DOHH2 (cell line): ENCODE measurements around the gene KCNJ14.

Experiments
- H3F3A ChIP-seq: fragments of 200-600 bp; sonication (generic), shearing (Covaris generic); 2 replicates; pipeline ENCODE4 v1.6.0; 2016; ENCODE audit warnings: antibody characterized with exemption, mild to moderate bottlenecking; ENCODE audit not compliant: control insufficient read depth, insufficient read depth
- H3K27ac ChIP-seq: fragments of 200-600 bp; sonication (generic); 2 replicates; pipeline ENCODE4 v1.5.1; 2014; ENCODE audit warnings: low read depth, mild to moderate bottlenecking, low read length, moderate library complexity
- H3K27me3 ChIP-seq: fragments of 200-600 bp; sonication (generic); 2 replicates; pipeline ENCODE4 v1.6.1; 2014; ENCODE audit warnings: mild to moderate bottlenecking, low read length, mixed read lengths; ENCODE audit not compliant: control insufficient read depth
- H3K36me3 ChIP-seq: fragments of 200-600 bp; sonication (generic); 2 replicates; pipeline ENCODE4 v1.6.1; 2014; ENCODE audit warnings: mild to moderate bottlenecking, low read length, moderate library complexity, mixed read lengths; ENCODE audit not compliant: control insufficient read depth
- H3K4me1 ChIP-seq: fragments of 200-600 bp; sonication (generic); 2 replicates; pipeline ENCODE4 v1.6.1; 2014; ENCODE audit warnings: mild to moderate bottlenecking, low read length, mixed read lengths; ENCODE audit not compliant: control insufficient read depth
- H3K4me2 ChIP-seq: fragments of 200-600 bp; sonication (generic); 2 replicates; pipeline ENCODE4 v1.6.0; 2014; ENCODE audit warnings: mild to moderate bottlenecking, low read length, moderate library complexity
- H3K4me3 ChIP-seq: fragments of 200-600 bp; sonication (generic); 2 replicates; pipeline ENCODE4 v1.5.1; 2014; ENCODE audit warnings: mild to moderate bottlenecking, low read length, mixed read lengths
- H3K79me2 ChIP-seq: fragments of 200-600 bp; sonication (generic); 2 replicates; pipeline ENCODE4 v1.6.1; 2014; ENCODE audit warnings: mild to moderate bottlenecking, low read length, mixed read lengths; ENCODE audit not compliant: control insufficient read depth
- H3K9me2 ChIP-seq: fragments of 200-600 bp; sonication (generic); replicated peaks from 2 replicates; pipeline ENCODE4 v1.6.1; 2014; ENCODE audit warnings: mild to moderate bottlenecking, low read length, mixed read lengths; ENCODE audit not compliant: control insufficient read depth
- H3K9me3 ChIP-seq: fragments of 200-600 bp; sonication (generic); 2 replicates; pipeline ENCODE4 v1.6.1; 2014; ENCODE audit warnings: antibody characterized with exemption, low read length, mixed read lengths; ENCODE audit not compliant: control insufficient read depth, insufficient read depth
- H4K20me1 ChIP-seq: fragments of 200-600 bp; sonication (generic); 2 replicates; pipeline ENCODE4 v1.6.0; 2014; ENCODE audit warnings: low read depth, mild to moderate bottlenecking, antibody characterized with exemption, low read length, moderate library complexity; ENCODE audit not compliant: control insufficient read depth, insufficient read depth
- EZH2phosphoT487 ChIP-seq: fragments of 200-600 bp; sonication (generic); IDR thresholded peaks from 2 replicates; pipeline ENCODE4 v1.6.1; 2017; ENCODE audit warnings: borderline replicate concordance, mild to moderate bottlenecking, antibody characterized with exemption, low read length, moderate library complexity, mixed read lengths
- TF ChIP-seq, protein P1 (sequence below): fragments of 200-600 bp; sonication (generic); IDR thresholded peaks from one replicate; pipeline ENCODE4 v1.5.1; 2014; ENCODE audit warnings: antibody characterized with exemption, mild to moderate bottlenecking, low read depth, low read length; ENCODE audit not compliant: poor library complexity, severe bottlenecking

KCNJ14 gene

GRCh38 chr19:48497728-48498594 is 42.6 kb downstream of the KCNJ14 start:
- TF ChIP-seq EZH2phosphoT487 = no peak
- TF ChIP-seq, protein P1, sequence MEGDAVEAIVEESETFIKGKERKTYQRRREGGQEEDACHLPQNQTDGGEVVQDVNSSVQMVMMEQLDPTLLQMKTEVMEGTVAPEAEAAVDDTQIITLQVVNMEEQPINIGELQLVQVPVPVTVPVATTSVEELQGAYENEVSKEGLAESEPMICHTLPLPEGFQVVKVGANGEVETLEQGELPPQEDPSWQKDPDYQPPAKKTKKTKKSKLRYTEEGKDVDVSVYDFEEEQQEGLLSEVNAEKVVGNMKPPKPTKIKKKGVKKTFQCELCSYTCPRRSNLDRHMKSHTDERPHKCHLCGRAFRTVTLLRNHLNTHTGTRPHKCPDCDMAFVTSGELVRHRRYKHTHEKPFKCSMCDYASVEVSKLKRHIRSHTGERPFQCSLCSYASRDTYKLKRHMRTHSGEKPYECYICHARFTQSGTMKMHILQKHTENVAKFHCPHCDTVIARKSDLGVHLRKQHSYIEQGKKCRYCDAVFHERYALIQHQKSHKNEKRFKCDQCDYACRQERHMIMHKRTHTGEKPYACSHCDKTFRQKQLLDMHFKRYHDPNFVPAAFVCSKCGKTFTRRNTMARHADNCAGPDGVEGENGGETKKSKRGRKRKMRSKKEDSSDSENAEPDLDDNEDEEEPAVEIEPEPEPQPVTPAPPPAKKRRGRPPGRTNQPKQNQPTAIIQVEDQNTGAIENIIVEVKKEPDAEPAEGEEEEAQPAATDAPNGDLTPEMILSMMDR = no peak
- Histone ChIP-seq H4K20me1 (no peaks in the 10 kb centered on the region), H3K4me2 (no peak overlapping the region), H3K79me2 (no peaks in the 10 kb centered on the region), H3F3A (peaks cover 5% of the 10 kb centered on the region; the same call in 1 of the 2 replicates), H3K9me3 (no peaks in the 10 kb centered on the region), H3K27me3 (peaks cover 33% of the 10 kb centered on the region), H3K4me3 (no peak overlapping the region), H3K27ac (no peak overlapping the region), H3K36me3 (no peaks in the 10 kb centered on the region), H3K9me2 (no peaks in the 10 kb centered on the region), H3K4me1 (peaks cover 20% of the 10 kb centered on the region)

- Histone ChIP-seq H3K27ac (no peak overlapping the region), H3K36me3 (no peaks in the 10 kb centered on the region), H4K20me1 (no peaks in the 10 kb centered on the region), H3K27me3 (peaks cover 33% of the 10 kb centered on the region), H3K4me1 (peaks cover 25% of the 10 kb centered on the region), H3K4me3 (no peak overlapping the region), H3F3A (peaks cover 5% of the 10 kb centered on the region; the same call in 1 of the 2 replicates), H3K4me2 (no peak overlapping the region), H3K9me3 (no peaks in the 10 kb centered on the region), H3K9me2 (no peaks in the 10 kb centered on the region), H3K79me2 (no peaks in the 10 kb centered on the region)
- TF ChIP-seq, protein P1 = no peak
- no peak for TF ChIP-seq EZH2phosphoT487
Measured at GRCh38 chr19:48498595-48499311, 43.4 kb downstream of the KCNJ14 start.

- Histone ChIP-seq H3K9me3 (no peaks in the 10 kb centered on the region), H3K4me1 (peaks cover 28% of the 10 kb centered on the region), H3K27ac (no peak overlapping the region), H3F3A (peaks cover 5% of the 10 kb centered on the region; the same call in 1 of the 2 replicates), H4K20me1 (no peaks in the 10 kb centered on the region), H3K4me2 (no peak overlapping the region), H3K9me2 (no peaks in the 10 kb centered on the region), H3K27me3 (peaks cover 28% of the 10 kb centered on the region), H3K79me2 (no peaks in the 10 kb centered on the region), H3K36me3 (no peaks in the 10 kb centered on the region), H3K4me3 (no peak overlapping the region)
- TF ChIP-seq, protein P1 = no peak
- no peak for TF ChIP-seq EZH2phosphoT487
Measured at GRCh38 chr19:48499316-48500090, 44.1 kb downstream of the KCNJ14 start.
